22Rv1 (cell line): ENCODE results near the gene EFCAB12.

ENCODE experiments used
- H3K27ac ChIP-seq: fragments of 450-650 bp; 2 replicates; pipeline ENCODE4 v1.5.1; 2017
- CTCF ChIP-seq: fragments of 450-650 bp; IDR thresholded peaks from 2 replicates; pipeline ENCODE4 v1.5.1; 2017; ENCODE audit warnings: mild to moderate bottlenecking
- ZFX ChIP-seq: fragments of 450-650 bp; IDR thresholded peaks from 2 replicates; pipeline ENCODE4 v1.6.1; 2017; ENCODE audit warnings: antibody characterized with exemption, borderline replicate concordance

Gene EFCAB12

DNA sequence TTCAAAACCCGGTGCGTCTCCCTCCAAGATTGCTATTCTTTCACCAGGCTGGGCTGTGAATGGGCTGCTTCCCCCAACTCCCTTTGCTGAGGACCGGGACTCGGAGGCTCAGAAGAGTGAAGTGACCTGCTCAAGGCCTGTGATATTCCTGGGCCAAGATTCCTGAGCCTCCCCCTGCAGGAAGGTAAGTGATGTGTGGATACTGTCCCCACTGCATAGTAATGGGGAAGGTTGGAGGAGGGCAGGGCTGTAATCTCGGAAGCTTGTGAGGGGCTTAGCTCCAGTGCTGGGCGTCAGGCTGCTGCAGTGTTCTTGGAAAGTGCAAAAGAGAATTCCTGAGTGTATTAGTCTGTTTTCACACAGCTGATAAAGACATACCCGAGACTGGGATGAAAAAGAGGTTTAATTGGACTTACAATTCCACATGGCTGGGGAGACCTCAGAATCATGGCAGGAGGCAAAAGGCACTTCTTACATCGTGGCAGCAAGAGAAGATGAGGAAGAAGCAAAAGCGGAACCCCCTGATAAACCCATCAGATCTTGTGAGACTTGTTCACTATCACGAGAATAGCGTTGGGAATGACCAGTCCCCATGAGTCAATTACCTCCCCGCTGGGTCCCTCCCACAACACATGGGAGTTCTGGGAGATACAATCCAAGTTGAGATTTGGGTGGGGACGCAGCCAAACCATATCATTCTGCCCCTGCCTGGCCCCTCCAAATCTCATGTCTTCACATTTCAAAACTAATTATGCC is 67.6 kb downstream of the EFCAB12 start:
- no peak overlapping the region for H3K27ac ChIP-seq
- TF ChIP-seq ZFX: no peak
- TF ChIP-seq CTCF: no peak

- TF ChIP-seq CTCF: no peak
- no peak for TF ChIP-seq ZFX
- no peak overlapping the region for H3K27ac ChIP-seq
Observed at GRCh38 chr3:129360171-129360611, 68.2 kb downstream of the EFCAB12 start.

DNA sequence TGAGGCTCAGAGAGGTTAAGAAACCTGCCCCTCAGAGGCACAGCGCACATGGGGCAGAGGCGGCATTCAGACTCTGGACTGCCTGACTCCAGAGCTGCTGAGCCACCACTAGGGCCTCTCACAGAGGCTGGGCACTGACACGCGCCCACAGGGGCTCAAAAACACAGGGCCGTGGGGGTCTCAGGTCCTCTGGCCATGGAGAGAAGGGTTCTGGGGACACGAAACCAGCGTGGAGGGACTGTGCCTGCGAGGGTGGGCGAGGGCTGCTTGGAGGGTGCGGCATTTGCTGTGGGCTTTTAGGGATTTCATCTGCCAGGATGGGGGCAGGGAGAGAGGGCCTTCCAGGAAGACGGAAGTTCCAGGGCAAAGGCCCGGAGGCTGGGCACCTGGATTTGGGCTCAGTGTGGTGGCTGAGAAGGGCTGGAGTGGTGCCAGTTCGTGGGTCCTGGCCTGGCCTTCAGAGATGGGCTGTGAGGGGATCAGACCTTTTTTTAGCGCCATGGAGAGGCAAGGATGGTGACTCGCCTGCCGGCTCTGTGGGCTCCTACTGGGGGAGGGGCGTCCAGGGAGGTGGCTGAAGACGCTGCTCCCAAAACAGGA is 69.6 kb downstream of the EFCAB12 start:
- H3K27ac ChIP-seq: no peak overlapping the region
- TF ChIP-seq CTCF (no peak), ZFX (no peak)

GRCh38 chr3:129358177-129358771 is 70.2 kb downstream of the EFCAB12 start:
- H3K27ac ChIP-seq: no peak overlapping the region
- no peak for TF ChIP-seq CTCF
- TF ChIP-seq ZFX: no peak

- TF ChIP-seq CTCF: no peak
- TF ChIP-seq ZFX: no peak
- no peak overlapping the region for H3K27ac ChIP-seq
Observed at GRCh38 chr3:129357616-129358015, 70.8 kb downstream of the EFCAB12 start.

GRCh38 chr3:129356756-129357425 is 71.5 kb downstream of the EFCAB12 start:
- TF ChIP-seq CTCF (no peak), ZFX (no peak)

More at GRCh38 chr3:129356756-129357425, 71.5 kb downstream of the EFCAB12 start:
- H3K27ac ChIP-seq: no peak overlapping the region
